Caco-2 (cell line): ENCODE data around the gene FRY. TPM values are rescaled to one million over a fixed set of nuclear protein-coding genes. Genes with fewer than 3 reads are reported as not detected.
A peak's percentile ranks its signal among the peaks of the same experiment; 100 is the strongest.

ENCODE experiments used
- BruUV-seq: library from RNA; stranded (reverse); fragments of 400-500 nt; replicated peaks from 2 replicates; lab custom pipeline; 2021; lab: Mats Ljungman, UMichigan
- CTCF ChIA-PET: fragments of 300-600 bp; sonication (Branson Sonifier 250); formaldehyde crosslinking; loops from one replicate; lab custom pipeline; 2022; ENCODE audit warnings: antibody characterized with exemption; lab: Charles Lee
- POLR2A ChIA-PET: fragments of 300-600 bp; sonication (Branson Sonifier 250); formaldehyde crosslinking; loops from one replicate; lab custom pipeline; 2022; ENCODE audit warnings: antibody characterized with exemption; lab: Charles Lee
- DNase-seq, 2 experiments: peaks; one replicate each; pipeline versions ENCODE4 v3.0.0 to v3.0.0-alpha.2; 2020 to 2022
- H3K27me3 ChIP-seq: replicated peaks from 2 replicates; pipeline ENCODE4 v1.6.0; 2011; ENCODE audit warnings: low read length; ENCODE audit not compliant: control insufficient read depth, insufficient read depth
- H3K36me3 ChIP-seq: 2 replicates; pipeline ENCODE4 v1.5.1; 2011; ENCODE audit warnings: low read length; ENCODE audit not compliant: control insufficient read depth, insufficient read depth
- H3K4me1 ChIP-seq: fragments of 250-450 bp; sonication (Bioruptor Pico); 2 replicates; pipeline ENCODE4 v1.5.1; 2020; ENCODE audit warnings: mild to moderate bottlenecking
- H3K4me3 ChIP-seq: 2 replicates; pipeline ENCODE4 v1.5.1; 2011; ENCODE audit warnings: low read depth, mild to moderate bottlenecking, control low read depth, low read length
- H3K9me3 ChIP-seq: fragments of 250-450 bp; sonication (Bioruptor Pico); 2 replicates; pipeline ENCODE4 v1.5.1; 2020; ENCODE audit warnings: mild to moderate bottlenecking, moderate library complexity
- H3K27ac Mint-ChIP-seq: one replicate; pipeline ENCODE4 v1.8.0; 2022; ENCODE audit warnings: mixed read lengths; ENCODE audit not compliant: unreplicated experiment
- H3K27me3 Mint-ChIP-seq: one replicate; pipeline ENCODE4 v1.8.0; 2022; ENCODE audit warnings: mixed read lengths; ENCODE audit not compliant: insufficient read depth, unreplicated experiment
- H3K36me3 Mint-ChIP-seq: one replicate; pipeline ENCODE4 v1.8.0; 2022; ENCODE audit warnings: mild to moderate bottlenecking, mixed read lengths; ENCODE audit not compliant: insufficient read depth, unreplicated experiment
- H3K4me1 Mint-ChIP-seq: one replicate; pipeline ENCODE4 v1.8.0; 2022; ENCODE audit warnings: low read depth, mixed read lengths; ENCODE audit not compliant: unreplicated experiment
- H3K4me3 Mint-ChIP-seq: one replicate; pipeline ENCODE4 v1.8.0; 2022; ENCODE audit warnings: mild to moderate bottlenecking, moderate library complexity, mixed read lengths; ENCODE audit not compliant: unreplicated experiment
- H3K9me3 Mint-ChIP-seq: one replicate; pipeline ENCODE4 v1.8.0; 2022; ENCODE audit warnings: mixed read lengths; ENCODE audit not compliant: unreplicated experiment
- intact Hi-C: fragments of 100-400 bp; cut with micrococcal nuclease; formaldehyde crosslinking; loops from one replicate; pipeline ENCODE4 v1.10.0; 2022; ENCODE audit not compliant: unreplicated experiment
- total RNA-seq: library from RNA; stranded (reverse); gene quantifications from 2 replicates; pipeline ENCODE4 v1.2.3, GENCODE V29; 2022
- TF ChIP-seq, protein P1 (sequence below), 2 experiments: fragments of 200-600 bp in 1 of 2; IDR thresholded peaks; 1 replicate in 1 of 2; 2 replicates in 1 of 2; pipeline versions ENCODE4 v1.5.1 to v1.8.0; 2011 to 2022; ENCODE audit warnings: antibody characterized with exemption in 1 of 2, control low read depth in 1 of 2, inconsistent platforms in 1 of 2, low read depth in 1 of 2, low read length in 1 of 2, mild to moderate bottlenecking in 1 of 2, moderate library complexity in 1 of 2; ENCODE audit not compliant: insufficient read depth in 1 of 2, severe bottlenecking in 1 of 2, unreplicated experiment in 1 of 2

The FRY gene
- total RNA-seq, 1 experiment from 2014 or later = 118 TPM

DNA sequence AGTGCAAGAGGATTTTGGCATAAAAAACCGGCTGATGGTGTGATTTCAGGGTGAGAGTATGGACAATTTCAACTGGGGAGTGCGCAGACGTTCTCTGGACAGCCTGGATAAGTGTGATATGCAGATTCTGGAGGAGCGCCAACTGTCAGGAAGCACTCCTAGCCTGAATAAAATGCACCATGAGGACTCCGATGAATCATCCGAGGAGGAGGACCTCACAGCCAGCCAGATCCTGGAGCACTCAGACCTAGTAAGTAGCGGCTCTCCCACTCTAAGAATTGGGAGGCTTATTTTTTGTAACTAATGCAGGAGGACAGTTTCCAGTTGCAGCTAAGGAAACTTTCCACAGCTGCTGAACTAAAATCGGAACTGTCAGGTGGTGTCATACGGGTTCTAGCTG, 230.0 kb downstream of the FRY start:
- Histone ChIP-seq H3K9me3 (no peaks in the 10 kb centered on the region), H3K27me3 (no peaks in the 10 kb centered on the region), H3K4me1 (peaks cover 84% of the 10 kb centered on the region), H3K4me3 (no peak overlapping the region), H3K36me3 (no peaks in the 10 kb centered on the region)
- CTCF ChIA-PET = interaction anchor here (3.9 kb wide), 1 partner anchor 15 kb away, joined by 18 read pairs; no protein-coding TSS in a partner anchor
- TSS peak; percentile 51 for BruUV-seq
- no peaks in the 10 kb centered on the region for H3K27me3 Mint-ChIP-seq
- H3K36me3 Mint-ChIP-seq = peaks cover 76% of the 10 kb centered on the region
- intact Hi-C loops = loop anchor here (10.0 kb wide), 1 partner anchor 183 kb away; no protein-coding TSS in a partner anchor
- peak overlapping the region; percentile 77 for H3K27ac Mint-ChIP-seq
- no peak for DNase-seq
- peak overlapping the region; percentile 41 for H3K4me3 Mint-ChIP-seq
- no peaks in the 10 kb centered on the region for H3K9me3 Mint-ChIP-seq
- POLR2A ChIA-PET = interaction anchor here (1.1 to 2.4 kb wide), 2 partner anchors 36 to 54 kb away, joined by 3 to 19 read pairs; partner anchors contain the start of genes BRCA2 and ZAR1L
- H3K4me1 Mint-ChIP-seq = peaks cover 41% of the 10 kb centered on the region
- TF ChIP-seq, protein P1, sequence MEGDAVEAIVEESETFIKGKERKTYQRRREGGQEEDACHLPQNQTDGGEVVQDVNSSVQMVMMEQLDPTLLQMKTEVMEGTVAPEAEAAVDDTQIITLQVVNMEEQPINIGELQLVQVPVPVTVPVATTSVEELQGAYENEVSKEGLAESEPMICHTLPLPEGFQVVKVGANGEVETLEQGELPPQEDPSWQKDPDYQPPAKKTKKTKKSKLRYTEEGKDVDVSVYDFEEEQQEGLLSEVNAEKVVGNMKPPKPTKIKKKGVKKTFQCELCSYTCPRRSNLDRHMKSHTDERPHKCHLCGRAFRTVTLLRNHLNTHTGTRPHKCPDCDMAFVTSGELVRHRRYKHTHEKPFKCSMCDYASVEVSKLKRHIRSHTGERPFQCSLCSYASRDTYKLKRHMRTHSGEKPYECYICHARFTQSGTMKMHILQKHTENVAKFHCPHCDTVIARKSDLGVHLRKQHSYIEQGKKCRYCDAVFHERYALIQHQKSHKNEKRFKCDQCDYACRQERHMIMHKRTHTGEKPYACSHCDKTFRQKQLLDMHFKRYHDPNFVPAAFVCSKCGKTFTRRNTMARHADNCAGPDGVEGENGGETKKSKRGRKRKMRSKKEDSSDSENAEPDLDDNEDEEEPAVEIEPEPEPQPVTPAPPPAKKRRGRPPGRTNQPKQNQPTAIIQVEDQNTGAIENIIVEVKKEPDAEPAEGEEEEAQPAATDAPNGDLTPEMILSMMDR (IDR thresholded peaks at IDR 0.05; ENCODE audit: insufficient read depth in 1 of 2, low read depth in 1 of 2, low read length in 1 of 2, severe bottlenecking in 1 of 2, unreplicated experiment in 1 of 2) = no peak

DNA sequence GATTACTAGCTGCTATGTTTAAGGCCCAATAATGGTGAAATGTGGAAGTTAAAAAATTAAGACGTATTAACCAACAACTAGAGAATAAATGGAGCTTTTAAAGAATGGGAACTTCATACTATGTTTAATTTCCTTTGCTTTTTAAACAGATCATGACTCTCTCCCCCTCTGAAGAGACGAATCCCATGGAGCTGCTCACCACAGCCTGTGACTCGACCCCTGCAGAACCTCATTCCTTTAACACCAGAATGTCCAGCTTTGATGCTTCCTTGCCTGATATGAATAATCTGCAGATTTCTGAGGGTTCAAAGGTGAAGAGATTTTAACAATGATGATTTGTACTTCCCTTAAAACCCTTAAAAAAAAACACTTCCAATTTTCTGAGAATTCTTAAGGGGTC, 230.6 kb downstream of the FRY start:
- ChIA-PET POLR2A (interaction anchor here (1.1 to 2.4 kb wide), 2 partner anchors 37 to 53 kb away, joined by 3 to 19 read pairs; partner anchors contain the start of genes BRCA2 and ZAR1L), CTCF (interaction anchor here (3.9 kb wide), 1 partner anchor 16 kb away, joined by 18 read pairs; no protein-coding TSS in a partner anchor)
- H3K36me3 Mint-ChIP-seq = peaks cover 80% of the 10 kb centered on the region
- peak overlapping the region; percentile 41 for H3K4me3 Mint-ChIP-seq
- BruUV-seq = no TSS peak
- peaks cover 83% of the 10 kb centered on the region for H3K4me1 ChIP-seq
- peak overlapping the region; percentile 77 for H3K27ac Mint-ChIP-seq
- H3K4me3 ChIP-seq = no peak overlapping the region
- no peaks in the 10 kb centered on the region for H3K27me3 ChIP-seq
- TF ChIP-seq, protein P1 (IDR thresholded peaks at IDR 0.05; ENCODE audit: insufficient read depth in 1 of 2, low read depth in 1 of 2, low read length in 1 of 2, severe bottlenecking in 1 of 2, unreplicated experiment in 1 of 2) = no peak
- H3K9me3 Mint-ChIP-seq = no peaks in the 10 kb centered on the region
- no peaks in the 10 kb centered on the region for H3K36me3 ChIP-seq
- H3K4me1 Mint-ChIP-seq = peaks cover 40% of the 10 kb centered on the region
- no peaks in the 10 kb centered on the region for H3K9me3 ChIP-seq
- no peaks in the 10 kb centered on the region for H3K27me3 Mint-ChIP-seq
- DNase-seq = no peak
- intact Hi-C loops = loop anchor here (10.0 kb wide), 1 partner anchor 183 kb away; no protein-coding TSS in a partner anchor

DNA sequence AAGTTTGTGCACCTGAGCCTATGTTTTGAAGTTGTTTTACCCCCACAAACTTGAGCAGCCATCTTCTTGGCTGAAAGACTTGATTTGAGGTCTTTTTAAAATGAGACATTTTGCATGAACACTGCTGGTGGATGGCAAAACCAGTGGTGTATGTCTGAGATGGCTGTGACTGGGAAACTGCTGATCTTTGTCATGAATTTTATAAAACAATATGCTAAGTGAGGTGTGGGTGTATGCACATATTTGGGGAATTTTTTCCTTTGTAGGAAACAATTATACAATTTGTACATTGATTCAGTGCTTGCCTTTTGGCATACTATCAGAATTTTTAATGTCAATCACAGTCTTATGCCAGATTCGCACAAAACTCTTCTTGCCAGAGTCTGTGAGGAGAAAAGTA, 231.0 kb downstream of the FRY start:
- BruUV-seq = no TSS peak
- Mint-ChIP-seq H3K27ac (peak overlapping the region; percentile 77), H3K4me3 (peak overlapping the region; percentile 41), H3K4me1 (peaks cover 44% of the 10 kb centered on the region), H3K36me3 (peaks cover 80% of the 10 kb centered on the region), H3K9me3 (no peaks in the 10 kb centered on the region), H3K27me3 (no peaks in the 10 kb centered on the region)
- H3K4me1 ChIP-seq = peaks cover 78% of the 10 kb centered on the region
- CTCF ChIA-PET = interaction anchor here (3.9 kb wide), 1 partner anchor 16 kb away, joined by 18 read pairs; no protein-coding TSS in a partner anchor
- no peak overlapping the region for H3K4me3 ChIP-seq
- intact Hi-C loops = loop anchor here (10.0 kb wide), 1 partner anchor 182 kb away; no protein-coding TSS in a partner anchor
- TF ChIP-seq, protein P1 (IDR thresholded peaks at IDR 0.05; ENCODE audit: insufficient read depth in 1 of 2, low read depth in 1 of 2, low read length in 1 of 2, severe bottlenecking in 1 of 2, unreplicated experiment in 1 of 2) = no peak
- no peak for DNase-seq
- no peaks in the 10 kb centered on the region for H3K27me3 ChIP-seq
- H3K9me3 ChIP-seq = no peaks in the 10 kb centered on the region
- POLR2A ChIA-PET = interaction anchor here (2.4 kb wide), 1 partner anchor 53 kb away, joined by 19 read pairs; the partner anchor contains the start of genes BRCA2 and ZAR1L
- H3K36me3 ChIP-seq = no peaks in the 10 kb centered on the region
